Glutamatergic neuron (in vitro differentiated cells): ENCODE data around the gene RSRC1. TPM values are rescaled to one million over a fixed set of nuclear protein-coding genes. Genes with fewer than 3 reads are reported as not detected.
"Not testable (repeated sequence)": the region's sequence is repeated elsewhere in the genome, so short reads cannot be mapped to it uniquely, and the experiment has no call there.

ENCODE experiments used
- DNase-seq: peaks from one replicate; pipeline ENCODE4 v3.0.0; 2022
- H3K27ac Mint-ChIP-seq: one replicate; pipeline ENCODE4 v1.8.0; 2020; ENCODE audit warnings: mild to moderate bottlenecking, mixed read lengths, inconsistent platforms; ENCODE audit not compliant: unreplicated experiment
- H3K27me3 Mint-ChIP-seq: one replicate; pipeline ENCODE4 v1.8.0; 2020; ENCODE audit warnings: mild to moderate bottlenecking, moderate library complexity, mixed read lengths, inconsistent platforms; ENCODE audit not compliant: unreplicated experiment
- H3K36me3 Mint-ChIP-seq: one replicate; pipeline ENCODE4 v1.8.0; 2020; ENCODE audit warnings: mild to moderate bottlenecking, mixed read lengths, inconsistent platforms; ENCODE audit not compliant: unreplicated experiment
- H3K4me1 Mint-ChIP-seq: one replicate; pipeline ENCODE4 v1.8.0; 2020; ENCODE audit warnings: mild to moderate bottlenecking, low read depth, mixed read lengths, inconsistent platforms; ENCODE audit not compliant: unreplicated experiment
- H3K4me3 Mint-ChIP-seq: one replicate; pipeline ENCODE4 v1.8.0; 2020; ENCODE audit warnings: mild to moderate bottlenecking, mixed read lengths, inconsistent platforms; ENCODE audit not compliant: unreplicated experiment
- H3K9me3 Mint-ChIP-seq: one replicate; pipeline ENCODE4 v1.8.0; 2020; ENCODE audit warnings: mild to moderate bottlenecking, moderate library complexity, mixed read lengths, inconsistent platforms; ENCODE audit not compliant: unreplicated experiment
- total RNA-seq: library from RNA; stranded (reverse); fragmentation: NEBNext Ultra II Directional; extraction: Animal tissue kit (Norgen Biotek cat#: 25700); gene quantifications from one replicate; pipeline ENCODE4 v1.2.1, GENCODE V29; 2021; ENCODE audit not compliant: unreplicated experiment
- TF ChIP-seq, protein P1 (sequence below): fragments of 200-600 bp; sonication (generic); IDR thresholded peaks from one replicate; pipeline ENCODE4 v1.5.0; 2021; ENCODE audit not compliant: partially characterized antibody, unreplicated experiment

The RSRC1 gene
- total RNA-seq, 1 donor from 2014 or later, result 93.9 TPM

DNA sequence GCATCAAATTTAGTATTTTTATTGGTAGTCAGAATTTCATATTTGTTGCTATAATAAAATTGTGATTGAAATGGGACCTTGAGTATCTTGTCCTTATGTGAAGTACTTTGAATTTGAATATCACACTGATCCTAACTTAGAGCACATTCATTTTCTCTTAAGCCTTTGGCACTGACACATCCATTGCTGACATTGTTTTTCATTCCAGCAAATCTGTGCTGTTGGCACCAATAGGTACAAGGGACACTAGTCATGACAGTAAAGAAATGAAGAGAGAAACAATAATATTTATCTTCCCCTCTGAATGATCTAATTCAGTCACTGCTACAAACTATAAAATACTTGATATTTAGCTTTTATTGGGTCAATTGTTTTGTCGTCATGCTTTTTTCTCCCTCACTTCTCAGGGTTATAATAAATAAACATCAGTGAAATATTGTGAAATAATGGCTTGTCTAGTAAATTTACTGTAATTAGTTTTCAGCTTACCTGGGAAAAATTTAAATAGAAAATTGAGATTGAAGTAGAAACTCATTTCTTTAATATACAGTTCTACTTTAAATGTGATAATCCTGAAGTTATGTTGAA, 294.3 kb downstream of the RSRC1 start:
- H3K4me1 Mint-ChIP-seq, result peaks cover 38% of the 10 kb centered on the region

DNA sequence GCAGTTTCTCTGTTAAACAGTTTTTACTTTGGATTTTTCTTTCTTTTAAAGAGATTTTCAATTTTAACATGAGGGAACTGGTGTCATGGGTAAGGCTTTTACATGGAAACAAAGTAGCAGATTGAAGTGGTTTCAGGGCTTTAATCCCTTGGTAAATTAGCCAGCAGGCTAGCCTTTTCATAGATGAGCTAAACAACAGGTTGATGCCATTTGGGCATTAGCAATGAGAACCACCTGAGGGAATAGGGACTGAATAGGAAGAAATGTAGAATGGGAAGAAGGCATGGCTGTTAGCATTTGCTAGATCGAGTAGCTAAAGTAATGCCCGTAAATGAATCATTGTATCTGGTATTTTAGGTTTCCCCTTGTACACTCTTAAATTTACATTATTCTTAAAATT, 295.6 kb downstream of the RSRC1 start:
- Mint-ChIP-seq H3K36me3 (no peaks in the 10 kb centered on the region), H3K4me3 (peak overlapping the region; percentile 68), H3K4me1 (peaks cover 38% of the 10 kb centered on the region), H3K27me3 (peaks cover 2% of the 10 kb centered on the region), H3K27ac (peak overlapping the region; percentile 68), H3K9me3 (peaks cover 7% of the 10 kb centered on the region)
- TF ChIP-seq, protein P1, sequence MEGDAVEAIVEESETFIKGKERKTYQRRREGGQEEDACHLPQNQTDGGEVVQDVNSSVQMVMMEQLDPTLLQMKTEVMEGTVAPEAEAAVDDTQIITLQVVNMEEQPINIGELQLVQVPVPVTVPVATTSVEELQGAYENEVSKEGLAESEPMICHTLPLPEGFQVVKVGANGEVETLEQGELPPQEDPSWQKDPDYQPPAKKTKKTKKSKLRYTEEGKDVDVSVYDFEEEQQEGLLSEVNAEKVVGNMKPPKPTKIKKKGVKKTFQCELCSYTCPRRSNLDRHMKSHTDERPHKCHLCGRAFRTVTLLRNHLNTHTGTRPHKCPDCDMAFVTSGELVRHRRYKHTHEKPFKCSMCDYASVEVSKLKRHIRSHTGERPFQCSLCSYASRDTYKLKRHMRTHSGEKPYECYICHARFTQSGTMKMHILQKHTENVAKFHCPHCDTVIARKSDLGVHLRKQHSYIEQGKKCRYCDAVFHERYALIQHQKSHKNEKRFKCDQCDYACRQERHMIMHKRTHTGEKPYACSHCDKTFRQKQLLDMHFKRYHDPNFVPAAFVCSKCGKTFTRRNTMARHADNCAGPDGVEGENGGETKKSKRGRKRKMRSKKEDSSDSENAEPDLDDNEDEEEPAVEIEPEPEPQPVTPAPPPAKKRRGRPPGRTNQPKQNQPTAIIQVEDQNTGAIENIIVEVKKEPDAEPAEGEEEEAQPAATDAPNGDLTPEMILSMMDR, result no peak
- DNase-seq, result no peak

More for the DNA sequence above, 294.3 kb downstream of the RSRC1 start:
- Mint-ChIP-seq H3K27ac (peak overlapping the region; percentile 54), H3K9me3 (peaks cover 7% of the 10 kb centered on the region), H3K4me3 (no peak overlapping the region), H3K27me3 (peaks cover 2% of the 10 kb centered on the region), H3K36me3 (no peaks in the 10 kb centered on the region)
- TF ChIP-seq, protein P1, result no peak
- no peak for DNase-seq

DNA sequence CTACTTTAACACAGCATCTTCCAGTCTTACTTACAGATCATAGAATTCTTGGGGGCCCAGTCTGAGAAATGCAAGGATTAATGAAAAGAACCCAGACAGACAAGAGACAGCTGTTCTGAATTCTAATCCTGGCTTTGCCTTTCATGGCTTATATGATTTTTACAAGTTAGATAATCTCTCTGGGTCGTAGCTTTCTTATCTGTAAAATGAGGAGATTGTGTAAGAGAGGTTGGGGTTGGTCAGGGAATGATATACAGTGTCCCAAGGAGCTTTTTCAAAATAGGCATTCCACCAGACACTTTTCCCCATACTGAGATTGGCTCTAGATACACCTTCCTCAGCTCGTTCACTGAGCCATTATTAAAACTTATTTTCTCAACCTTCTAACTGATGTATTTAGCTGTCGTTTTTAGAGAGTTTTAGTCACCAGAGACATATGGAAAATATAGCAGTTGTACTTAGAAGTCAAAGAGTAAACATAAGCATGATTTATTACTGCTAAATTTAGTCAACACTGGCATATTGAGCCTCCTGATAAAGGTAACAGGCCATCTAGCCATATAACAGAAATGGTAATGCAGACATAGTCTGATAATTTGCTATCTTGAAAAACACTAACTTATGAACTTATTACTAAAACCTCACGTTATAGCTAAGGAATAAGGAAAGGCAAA, 298.1 kb downstream of the RSRC1 start:
- no peak for DNase-seq
- H3K27me3 Mint-ChIP-seq, result peaks cover 2% of the 10 kb centered on the region
- H3K9me3 Mint-ChIP-seq, result peaks cover 8% of the 10 kb centered on the region
- H3K36me3 Mint-ChIP-seq, result peaks cover 2% of the 10 kb centered on the region
- peak overlapping the region; percentile 36 for H3K27ac Mint-ChIP-seq
- H3K4me3 Mint-ChIP-seq, result no peak overlapping the region
- H3K4me1 Mint-ChIP-seq, result peaks cover 32% of the 10 kb centered on the region
- TF ChIP-seq, protein P1, result no peak

DNA sequence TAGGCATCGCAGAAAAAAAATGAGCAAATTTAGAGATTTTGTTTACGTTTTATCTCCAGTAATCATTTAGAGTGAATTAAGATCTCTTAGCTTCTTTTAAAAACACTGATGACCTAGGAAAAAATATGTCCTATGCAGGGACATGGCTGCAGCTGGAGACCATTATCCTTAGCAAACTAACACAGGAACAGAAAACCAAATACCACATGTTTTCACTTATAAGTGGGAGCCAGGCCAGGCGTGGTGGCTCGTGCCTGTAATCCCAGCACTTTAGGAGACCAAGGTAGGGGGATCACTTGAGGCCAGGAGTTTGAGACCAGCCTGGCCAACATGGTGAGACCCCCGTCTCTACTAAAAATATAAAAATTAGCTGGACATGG, 298.6 kb downstream of the RSRC1 start:
- not testable (repeated sequence) for H3K9me3 Mint-ChIP-seq, H3K36me3 Mint-ChIP-seq, DNase-seq, H3K4me3 Mint-ChIP-seq, H3K27me3 Mint-ChIP-seq
- Mint-ChIP-seq H3K4me1 (peaks cover 32% of the 10 kb centered on the region), H3K27ac (peak overlapping the region; percentile 36)

DNA sequence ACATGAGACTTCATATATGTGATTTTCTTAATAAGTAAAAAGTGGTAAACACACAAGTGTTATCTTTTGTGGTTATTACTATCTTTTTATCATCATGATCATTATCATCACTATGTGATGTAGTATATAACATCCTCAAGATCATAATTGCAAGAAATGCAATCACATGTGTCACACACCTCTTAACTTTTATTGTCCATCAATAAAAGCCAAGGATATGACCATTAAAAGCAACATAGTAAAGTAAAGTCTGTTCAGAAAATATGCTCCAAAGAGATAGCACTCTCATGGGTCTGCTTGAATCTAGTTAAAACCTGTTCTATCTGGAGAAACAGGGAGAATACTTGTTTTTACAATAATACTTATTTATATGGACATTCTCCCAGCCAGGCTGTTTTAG, 308.1 kb downstream of the RSRC1 start:
- Mint-ChIP-seq H3K4me3 (no peak overlapping the region), H3K27me3 (no peaks in the 10 kb centered on the region), H3K36me3 (peaks cover 3% of the 10 kb centered on the region), H3K4me1 (peaks cover 3% of the 10 kb centered on the region), H3K9me3 (no peaks in the 10 kb centered on the region), H3K27ac (no peak overlapping the region)
- DNase-seq, result no peak
- TF ChIP-seq, protein P1, result no peak
